Keratinocyte (primary cell): ENCODE measurements around the gene WAS.

ENCODE experiments used
- CTCF ChIP-seq, 3 experiments: IDR thresholded peaks in 1 of 3; conservative IDR thresholded peaks in 1 of 3; optimal IDR thresholded peaks in 1 of 3; 2 replicates in 2 of 3; 3 replicates in 1 of 3; pipeline versions ENCODE3 to v1.5.1; 2011; ENCODE audit warnings: low read length in 3 of 3, mild to moderate bottlenecking in 3 of 3, moderate library complexity in 2 of 3, control low read depth in 1 of 3, inconsistent platforms in 1 of 3; ENCODE audit not compliant: insufficient read depth in 2 of 3; ENCODE audit errors: extremely low read depth in 1 of 3
- EZH2 ChIP-seq: IDR thresholded peaks from one replicate; pipeline ENCODE4 v1.6.1; 2012; ENCODE audit warnings: inconsistent platforms, mild to moderate bottlenecking, low read length, moderate library complexity

- no peak for TF ChIP-seq CTCF (optimal IDR thresholded peaks at IDR 0.05 in 1 of 3, IDR thresholded peaks at IDR 0.05 in 1 of 3, conservative IDR thresholded peaks at IDR 0.05 in 1 of 3; ENCODE audit: extremely low read depth in 1 of 3, insufficient read depth in 2 of 3, low read length in 3 of 3)
- no peak for TF ChIP-seq EZH2
Observed at GRCh38 chrX:48695534-48695896, 11.9 kb downstream of the WAS start.
